Mesendoderm (in vitro differentiated cells): Measurements from ENCODE around the gene CYP2A7.
A peak's percentile ranks its signal among the peaks of the same experiment; 100 is the strongest.
"Not testable (repeated sequence)": the region's sequence is repeated elsewhere in the genome, so short reads cannot be mapped to it uniquely, and the experiment has no call there.

Experiments
- DNase-seq: peaks from one replicate; pipeline ENCODE4 v3.0.0; 2013
- H2AK5ac ChIP-seq: 2 replicates; pipeline ENCODE4 v1.6.1; 2013; ENCODE audit warnings: low read length, inconsistent platforms
- H2BK120ac ChIP-seq: 2 replicates; pipeline ENCODE4 v1.6.1; 2013; ENCODE audit warnings: low read depth, mild to moderate bottlenecking, low read length, moderate library complexity, mixed read lengths
- H2BK15ac ChIP-seq: replicated peaks from 2 replicates; pipeline ENCODE4 v1.6.1; 2013; ENCODE audit warnings: low read depth, mild to moderate bottlenecking, moderate library complexity
- H2BK5ac ChIP-seq: 2 replicates; pipeline ENCODE4 v1.6.1; 2013; ENCODE audit warnings: low read length, inconsistent platforms
- H3K18ac ChIP-seq: 2 replicates; pipeline ENCODE4 v1.6.1; 2013; ENCODE audit warnings: mild to moderate bottlenecking, low read length, mixed read lengths
- H3K23ac ChIP-seq: one replicate; pipeline ENCODE4 v1.6.1; 2013; ENCODE audit warnings: low read length
- H3K27ac ChIP-seq: 2 replicates; pipeline ENCODE4 v1.5.1; 2013; ENCODE audit warnings: low read depth, mild to moderate bottlenecking, inconsistent platforms, low read length, moderate library complexity
- H3K27me3 ChIP-seq: 2 replicates; pipeline ENCODE4 v1.6.1; 2013; ENCODE audit warnings: low read length, control low read depth, mild to moderate bottlenecking, inconsistent platforms; ENCODE audit not compliant: insufficient read depth, poor library complexity
- H3K36me3 ChIP-seq: 2 replicates; pipeline ENCODE4 v1.6.1; 2013; ENCODE audit warnings: low read length, inconsistent platforms; ENCODE audit not compliant: control insufficient read depth, insufficient read depth
- H3K4ac ChIP-seq: one replicate; pipeline ENCODE4 v1.6.1; 2013; ENCODE audit warnings: low read depth, mild to moderate bottlenecking, low read length, moderate library complexity
- H3K4me1 ChIP-seq: 2 replicates; pipeline ENCODE4 v1.6.1; 2013; ENCODE audit warnings: low read depth, low read length, inconsistent platforms; ENCODE audit not compliant: control insufficient read depth
- H3K4me2 ChIP-seq: 2 replicates; pipeline ENCODE4 v1.6.1; 2013; ENCODE audit warnings: low read length
- H3K4me3 ChIP-seq: 2 replicates; pipeline ENCODE4 v1.5.1; 2013; ENCODE audit warnings: mild to moderate bottlenecking, low read length
- H3K56ac ChIP-seq: one replicate; pipeline ENCODE4 v1.6.1; 2013; ENCODE audit warnings: low read length
- H3K79me1 ChIP-seq: 2 replicates; pipeline ENCODE4 v1.6.1; 2013; ENCODE audit warnings: low read length, inconsistent platforms
- H3K79me2 ChIP-seq: 2 replicates; pipeline ENCODE4 v1.6.1; 2013; ENCODE audit warnings: mild to moderate bottlenecking, low read length; ENCODE audit not compliant: control insufficient read depth, insufficient read depth
- H3K9ac ChIP-seq: 2 replicates; pipeline ENCODE4 v1.6.1; 2013; ENCODE audit warnings: low read length, inconsistent platforms
- H4K5ac ChIP-seq: one replicate; pipeline ENCODE4 v1.6.1; 2013; ENCODE audit warnings: low read length
- H4K8ac ChIP-seq: one replicate; pipeline ENCODE4 v1.6.1; 2013; ENCODE audit warnings: low read depth, mild to moderate bottlenecking, control low read depth, low read length, moderate library complexity
- WGBS: extraction: QIAGEN DNeasy Blood & Tissue Kit; methylation state at CpG from one replicate; pipeline ENCODE4 v1.1.7; 2013; ENCODE audit warnings: low lambda C conversion rate, missing lambda C conversion rate; ENCODE audit not compliant: insufficient coverage; ENCODE audit errors: extremely low coverage; 5-methylcytosine and 5-hydroxymethylcytosine counted together

CYP2A7 gene

GRCh38 chr19:40862333-40862732 lies 19.7 kb downstream of the CYP2A7 start:
- H3K4ac ChIP-seq = no peak overlapping the region
- no peak overlapping the region for H3K56ac ChIP-seq

GRCh38 chr19:40858109-40858508 lies 23.9 kb downstream of the CYP2A7 start:
- no CpG with 5 or more reads among the region's 5 CpGs for WGBS
- Histone ChIP-seq H3K4me2 (no peak overlapping the region), H3K79me2 (no peaks in the 10 kb centered on the region), H3K27me3 (no peaks in the 10 kb centered on the region), H3K79me1 (no peaks in the 10 kb centered on the region), H3K4me3 (no peak overlapping the region), H3K36me3 (no peaks in the 10 kb centered on the region), H3K27ac (no peak overlapping the region), H2BK5ac (no peak overlapping the region), H3K4ac (no peak overlapping the region), H2BK15ac (no peak overlapping the region), H2AK5ac (no peak overlapping the region), H3K18ac (no peak overlapping the region), H3K56ac (no peak overlapping the region), H4K5ac (no peak overlapping the region), H2BK120ac (no peak overlapping the region), H4K8ac (no peak overlapping the region), H3K4me1 (no peaks in the 10 kb centered on the region), H3K9ac (no peak overlapping the region), H3K23ac (no peak overlapping the region)
- peak; percentile 8 for DNase-seq

More at GRCh38 chr19:40862333-40862732, 19.7 kb downstream of the CYP2A7 start:
- no peak overlapping the region for H4K8ac ChIP-seq
- H2BK5ac ChIP-seq = no peak overlapping the region
- no peaks in the 10 kb centered on the region for H3K79me2 ChIP-seq
- no peaks in the 10 kb centered on the region for H3K79me1 ChIP-seq
- H3K18ac ChIP-seq = no peak overlapping the region
- H3K4me3 ChIP-seq = no peak overlapping the region
- no peak overlapping the region for H3K9ac ChIP-seq
- H2AK5ac ChIP-seq = no peak overlapping the region
- H3K4me1 ChIP-seq = no peaks in the 10 kb centered on the region
- no peak overlapping the region for H2BK120ac ChIP-seq
- H2BK15ac ChIP-seq = no peak overlapping the region
- DNase-seq = no peak
- no peak overlapping the region for H3K27ac ChIP-seq
- H3K4me2 ChIP-seq = no peak overlapping the region
- no peaks in the 10 kb centered on the region for H3K36me3 ChIP-seq
- no peak overlapping the region for H3K23ac ChIP-seq
- no CpG with 5 or more reads among the region's 3 CpGs for WGBS
- no peaks in the 10 kb centered on the region for H3K27me3 ChIP-seq
- no peak overlapping the region for H4K5ac ChIP-seq

- not testable (repeated sequence) for H3K23ac ChIP-seq, H3K27me3 ChIP-seq, H3K56ac ChIP-seq, H3K9ac ChIP-seq, H2BK120ac ChIP-seq, H3K18ac ChIP-seq, H3K79me2 ChIP-seq, H3K27ac ChIP-seq, H3K4me3 ChIP-seq, H2BK15ac ChIP-seq, H3K36me3 ChIP-seq, H3K4me2 ChIP-seq, H4K8ac ChIP-seq, H3K79me1 ChIP-seq, H2AK5ac ChIP-seq, H4K5ac ChIP-seq, H3K4me1 ChIP-seq, H2BK5ac ChIP-seq, H3K4ac ChIP-seq
- DNase-seq = peak; percentile 9
- no CpG with 5 or more reads among the region's 3 CpGs for WGBS
Observed at GRCh38 chr19:40852467-40853152, 29.4 kb downstream of the CYP2A7 start.

- not testable (repeated sequence) for H3K36me3 ChIP-seq, H3K4ac ChIP-seq, H3K79me1 ChIP-seq, H3K27me3 ChIP-seq, H2AK5ac ChIP-seq, H3K56ac ChIP-seq, H3K4me3 ChIP-seq, H3K27ac ChIP-seq, H4K8ac ChIP-seq, H3K9ac ChIP-seq, H3K18ac ChIP-seq, H4K5ac ChIP-seq, H3K4me1 ChIP-seq, H3K4me2 ChIP-seq, H2BK5ac ChIP-seq, DNase-seq, H2BK120ac ChIP-seq, H2BK15ac ChIP-seq, H3K23ac ChIP-seq, H3K79me2 ChIP-seq
- WGBS = no CpG with 5 or more reads among the region's 3 CpGs
Observed at GRCh38 chr19:40850277-40850676, 31.8 kb downstream of the CYP2A7 start, which contains the start of gene CYP2A6. TSS of gene CYP2A6 (minus strand) at chr19:40850447. CDS start at chr19:40850426, 21 bp downstream.

GRCh38 chr19:40846722-40847121 lies 35.3 kb downstream of the CYP2A7 start:
- H3K23ac ChIP-seq, H3K4ac ChIP-seq, H3K4me3 ChIP-seq, H3K27me3 ChIP-seq, H3K79me2 ChIP-seq, H4K5ac ChIP-seq, H3K4me2 ChIP-seq, H2BK5ac ChIP-seq, H2AK5ac ChIP-seq, H3K56ac ChIP-seq, H2BK15ac ChIP-seq, H3K79me1 ChIP-seq, H3K27ac ChIP-seq, H3K4me1 ChIP-seq, DNase-seq, H2BK120ac ChIP-seq, H4K8ac ChIP-seq, H3K36me3 ChIP-seq, H3K9ac ChIP-seq, H3K18ac ChIP-seq: not testable (repeated sequence)
- no CpG with 5 or more reads among the region's 8 CpGs for WGBS

GRCh38 chr19:40843653-40844052 lies 38.4 kb downstream of the CYP2A7 start:
- H4K5ac ChIP-seq, H3K23ac ChIP-seq, H3K4ac ChIP-seq, H3K4me2 ChIP-seq, H3K79me1 ChIP-seq, H3K4me3 ChIP-seq, H3K27me3 ChIP-seq, DNase-seq, H2BK15ac ChIP-seq, H4K8ac ChIP-seq, H3K79me2 ChIP-seq, H2BK5ac ChIP-seq, H2AK5ac ChIP-seq, H3K27ac ChIP-seq, H3K4me1 ChIP-seq, H2BK120ac ChIP-seq, H3K18ac ChIP-seq, H3K36me3 ChIP-seq, H3K9ac ChIP-seq, H3K56ac ChIP-seq: not testable (repeated sequence)
- no CpG with 5 or more reads among the region's 19 CpGs for WGBS
